GM13977 (cell line): ENCODE results near the gene ATP2B3.

Source experiments
- DNase-seq: peaks from one replicate; pipeline ENCODE4 v3.0.0; 2012; ENCODE audit warnings: low spot score
- in situ Hi-C: fragments of 300-500 bp; cut with MboI; formaldehyde crosslinking; loops from one replicate; pipeline ENCODE4 v1.12.0; 2022; ENCODE audit warnings: low sequenced_read_pairs, low pct_unique_long_range_greater_than_20kb, mixed read lengths, inconsistent platforms; ENCODE audit not compliant: unreplicated experiment
- TF ChIP-seq, protein P1 (sequence below): IDR thresholded peaks from 2 replicates; pipeline ENCODE4 v1.5.1; 2012; ENCODE audit warnings: mild to moderate bottlenecking, control low read depth; ENCODE audit not compliant: insufficient read depth; ENCODE audit errors: extremely low read depth, missing control alignments

ATP2B3 gene

DNA sequence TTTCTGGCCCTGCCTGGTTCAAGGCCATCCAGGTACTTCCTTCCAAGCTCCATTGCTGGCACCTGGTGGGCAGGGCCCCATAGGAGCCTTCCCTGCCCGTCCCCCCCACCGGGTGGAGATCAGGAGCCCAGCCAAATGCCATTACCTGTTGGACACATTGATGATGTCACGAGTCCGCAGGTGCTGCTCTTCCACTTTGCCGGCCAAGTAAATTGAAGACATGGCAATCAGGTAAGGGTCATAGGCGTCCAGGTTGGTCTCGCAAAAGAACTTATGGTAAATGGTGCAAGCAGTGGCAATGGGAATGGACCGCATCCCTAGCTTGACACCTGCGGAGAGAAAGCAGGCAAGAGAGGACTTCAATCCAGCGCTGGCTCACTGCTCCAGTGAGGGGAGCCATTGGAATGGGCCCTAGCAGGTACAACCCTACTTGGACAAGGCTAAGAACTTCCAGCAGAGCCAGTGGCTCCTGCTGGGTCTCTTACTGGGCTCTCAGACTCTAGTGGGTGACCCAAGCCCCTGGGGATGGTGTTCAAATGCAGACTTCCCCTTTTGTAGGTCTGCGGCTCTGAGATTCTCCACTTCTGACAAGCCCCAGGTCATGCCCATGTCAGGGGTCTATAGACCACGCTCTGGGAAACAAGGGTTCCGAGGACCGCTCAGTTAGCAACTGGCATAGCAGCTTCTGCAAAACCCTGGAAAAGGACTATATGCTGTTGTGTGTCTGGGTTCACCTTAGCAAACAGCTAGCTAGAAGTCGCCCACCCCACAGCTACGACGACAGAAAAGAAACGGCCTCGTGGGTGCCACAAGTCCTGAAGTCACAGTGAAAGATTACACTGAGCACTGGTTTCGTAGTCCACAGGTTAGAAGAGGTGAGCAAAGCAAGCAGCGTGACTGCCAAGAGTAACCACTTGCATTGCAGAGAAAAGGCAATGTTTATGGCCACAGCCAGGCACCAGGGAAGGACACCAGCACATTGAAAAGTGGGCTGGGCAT lies 78.7 kb downstream of the ATP2B3 start:
- TF ChIP-seq, protein P1, sequence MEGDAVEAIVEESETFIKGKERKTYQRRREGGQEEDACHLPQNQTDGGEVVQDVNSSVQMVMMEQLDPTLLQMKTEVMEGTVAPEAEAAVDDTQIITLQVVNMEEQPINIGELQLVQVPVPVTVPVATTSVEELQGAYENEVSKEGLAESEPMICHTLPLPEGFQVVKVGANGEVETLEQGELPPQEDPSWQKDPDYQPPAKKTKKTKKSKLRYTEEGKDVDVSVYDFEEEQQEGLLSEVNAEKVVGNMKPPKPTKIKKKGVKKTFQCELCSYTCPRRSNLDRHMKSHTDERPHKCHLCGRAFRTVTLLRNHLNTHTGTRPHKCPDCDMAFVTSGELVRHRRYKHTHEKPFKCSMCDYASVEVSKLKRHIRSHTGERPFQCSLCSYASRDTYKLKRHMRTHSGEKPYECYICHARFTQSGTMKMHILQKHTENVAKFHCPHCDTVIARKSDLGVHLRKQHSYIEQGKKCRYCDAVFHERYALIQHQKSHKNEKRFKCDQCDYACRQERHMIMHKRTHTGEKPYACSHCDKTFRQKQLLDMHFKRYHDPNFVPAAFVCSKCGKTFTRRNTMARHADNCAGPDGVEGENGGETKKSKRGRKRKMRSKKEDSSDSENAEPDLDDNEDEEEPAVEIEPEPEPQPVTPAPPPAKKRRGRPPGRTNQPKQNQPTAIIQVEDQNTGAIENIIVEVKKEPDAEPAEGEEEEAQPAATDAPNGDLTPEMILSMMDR = no peak
- in situ Hi-C loops = no loop called here
- no peak for DNase-seq

GRCh38 chrX:153596981-153597750 lies 79.7 kb downstream of the ATP2B3 start:
- TF ChIP-seq, protein P1 = no peak
- in situ Hi-C loops = no loop called here
- DNase-seq = no peak

- TF ChIP-seq, protein P1 = no peak
- in situ Hi-C loops = no loop called here
- DNase-seq = no peak
Observed at GRCh38 chrX:153598541-153599191, 81.2 kb downstream of the ATP2B3 start, which contains the start of gene CCNQ. CCNQ (minus strand) TSS chrX:153599139; CDS start chrX:153599073, 66 bp downstream.

DNA sequence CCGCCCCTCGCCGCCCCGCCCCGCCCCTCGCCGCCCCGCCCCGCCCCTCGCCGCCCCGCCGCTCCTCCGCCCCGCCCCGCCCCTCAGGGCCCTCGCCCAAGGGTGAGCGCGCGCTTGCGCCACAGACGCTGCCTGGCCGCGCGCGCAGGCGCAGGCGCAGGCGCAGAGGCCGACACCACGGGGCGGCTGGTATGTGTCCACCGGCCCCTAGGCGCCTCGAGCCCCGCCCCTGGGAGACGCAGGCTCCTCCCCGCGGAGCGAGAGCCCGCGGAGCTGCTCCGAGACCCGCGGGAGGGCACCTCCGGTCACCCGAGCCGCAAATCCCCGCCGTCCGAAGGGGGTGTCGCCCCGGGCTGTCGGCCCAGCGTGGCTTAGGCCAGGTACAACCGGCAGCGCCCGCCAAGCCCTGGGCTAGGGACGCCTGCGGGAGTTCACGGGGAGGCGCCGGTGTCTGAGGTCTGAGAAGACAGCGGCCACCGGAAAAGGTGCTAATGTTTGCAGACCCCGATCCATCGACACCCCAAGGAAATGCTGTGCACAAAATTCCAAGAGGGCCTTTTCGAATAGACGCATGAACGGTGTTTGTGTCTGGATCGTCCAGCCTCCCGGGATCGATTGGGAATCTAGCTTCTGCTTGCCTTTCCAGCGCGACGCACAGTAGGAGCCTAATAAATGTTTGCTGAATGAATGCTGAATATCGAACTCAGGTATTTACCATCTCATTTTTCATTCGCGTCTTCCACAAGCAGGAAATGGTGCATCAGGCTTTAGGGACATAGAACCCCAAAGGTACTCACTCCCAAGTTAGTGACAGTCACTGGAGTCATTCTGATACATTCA lies 82.0 kb downstream of the ATP2B3 start:
- peak; percentile 96 for DNase-seq
- in situ Hi-C loops = no loop called here
- TF ChIP-seq, protein P1 = no peak

GRCh38 chrX:153600032-153600373 lies 82.6 kb downstream of the ATP2B3 start:
- in situ Hi-C loops = no loop called here
- DNase-seq = no peak
- TF ChIP-seq, protein P1 = no peak
